HG02610 (cell line): ENCODE measurements around the gene OTX2.

Source experiments
- ATAC-seq: cut with Tn5 transposase; IDR thresholded peaks from one replicate; pipeline ENCODE4 v1.9.1; 2021; ENCODE audit warnings: mild to moderate bottlenecking, moderate library complexity; ENCODE audit not compliant: unreplicated experiment

The OTX2 gene

GRCh38 chr14:56812364-56813141, 2.3 kb upstream of the OTX2 start:
- no peak for ATAC-seq

DNA sequence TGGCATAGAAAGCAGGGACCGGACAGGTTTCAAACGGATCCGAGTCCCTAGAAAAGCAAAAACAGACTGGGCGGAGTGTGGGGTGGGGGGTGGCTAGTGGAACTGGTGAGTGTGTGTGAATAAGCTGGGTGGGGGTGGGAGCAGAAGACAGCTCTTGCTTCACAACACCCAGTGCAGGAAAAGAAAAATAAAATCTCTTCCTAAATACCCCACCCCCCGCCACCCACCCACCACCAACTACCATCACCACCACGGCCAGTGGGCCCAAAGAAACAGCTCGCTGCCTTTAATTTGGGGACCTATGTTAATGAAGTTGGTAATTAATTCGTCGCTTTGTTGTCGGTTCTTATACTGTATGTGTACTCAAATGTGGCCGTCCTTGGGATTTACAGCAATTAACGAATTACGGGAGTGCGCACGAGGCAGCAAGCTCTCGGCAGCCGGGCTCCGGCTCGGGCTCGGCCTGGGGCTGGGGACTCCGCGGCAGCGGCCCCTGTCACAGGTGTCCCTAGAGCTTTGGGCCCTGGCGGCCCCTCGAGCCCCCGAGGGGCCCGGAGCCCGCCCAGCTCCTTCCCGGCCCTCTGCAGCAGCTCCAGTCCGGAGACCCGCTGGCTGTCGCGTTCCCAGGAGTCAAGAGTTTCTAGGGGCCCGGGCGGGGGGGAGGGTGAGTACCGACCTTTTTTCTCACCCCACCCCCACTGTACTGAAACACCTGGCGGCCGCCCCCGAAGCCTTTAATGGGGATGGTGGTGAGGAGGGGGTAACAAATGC, 1.5 kb upstream of the OTX2 start:
- no peak for ATAC-seq

GRCh38 chr14:56810836-56811592, 735 bp upstream of the OTX2 start:
- no peak for ATAC-seq

- no peak for ATAC-seq
These were observed 771 bp downstream of the OTX2 start for GRCh38 chr14:56809270-56810146.

GRCh38 chr14:56808383-56809269, 1.7 kb downstream of the OTX2 start:
- ATAC-seq, result no peak

DNA sequence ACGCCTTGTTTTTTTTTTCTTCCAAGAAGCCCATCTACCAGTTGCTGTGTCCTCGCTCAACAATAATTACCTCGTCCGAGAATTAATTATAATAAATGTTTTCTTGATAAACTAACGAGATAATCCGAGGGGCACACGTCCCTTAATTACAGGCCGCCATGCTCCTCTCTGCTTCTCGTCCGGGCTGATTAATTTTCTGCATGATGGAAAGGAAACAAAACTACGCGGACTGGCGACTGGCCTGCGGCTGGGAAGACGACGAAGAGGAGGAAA, 2.2 kb downstream of the OTX2 start:
- no peak for ATAC-seq

- ATAC-seq, result no peak
These were observed 2.7 kb downstream of the OTX2 start for GRCh38 chr14:56807386-56808109.

DNA sequence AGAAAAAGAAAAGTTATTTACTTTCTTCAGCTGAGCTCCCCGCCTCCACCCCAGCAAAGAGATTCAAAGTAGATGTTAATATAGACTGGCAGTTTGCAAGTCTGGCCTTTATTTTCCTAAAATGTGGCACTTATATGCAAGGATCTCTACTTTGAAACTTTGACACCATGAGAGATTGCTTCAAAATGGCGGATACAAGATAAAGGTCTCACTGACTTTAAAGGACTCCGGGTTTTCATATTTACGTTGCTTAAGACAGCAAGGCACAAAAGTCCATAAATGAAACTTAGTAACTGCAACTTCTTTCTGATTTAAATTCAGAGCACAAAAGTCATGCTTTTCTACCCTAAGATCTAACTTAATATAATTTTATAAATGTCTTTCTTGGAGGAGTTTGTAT, 3.5 kb downstream of the OTX2 start:
- ATAC-seq, result no peak

GRCh38 chr14:56805992-56806727, 4.1 kb downstream of the OTX2 start:
- no peak for ATAC-seq

- ATAC-seq, result no peak
These were observed 4.9 kb downstream of the OTX2 start for GRCh38 chr14:56805201-56805991.

DNA sequence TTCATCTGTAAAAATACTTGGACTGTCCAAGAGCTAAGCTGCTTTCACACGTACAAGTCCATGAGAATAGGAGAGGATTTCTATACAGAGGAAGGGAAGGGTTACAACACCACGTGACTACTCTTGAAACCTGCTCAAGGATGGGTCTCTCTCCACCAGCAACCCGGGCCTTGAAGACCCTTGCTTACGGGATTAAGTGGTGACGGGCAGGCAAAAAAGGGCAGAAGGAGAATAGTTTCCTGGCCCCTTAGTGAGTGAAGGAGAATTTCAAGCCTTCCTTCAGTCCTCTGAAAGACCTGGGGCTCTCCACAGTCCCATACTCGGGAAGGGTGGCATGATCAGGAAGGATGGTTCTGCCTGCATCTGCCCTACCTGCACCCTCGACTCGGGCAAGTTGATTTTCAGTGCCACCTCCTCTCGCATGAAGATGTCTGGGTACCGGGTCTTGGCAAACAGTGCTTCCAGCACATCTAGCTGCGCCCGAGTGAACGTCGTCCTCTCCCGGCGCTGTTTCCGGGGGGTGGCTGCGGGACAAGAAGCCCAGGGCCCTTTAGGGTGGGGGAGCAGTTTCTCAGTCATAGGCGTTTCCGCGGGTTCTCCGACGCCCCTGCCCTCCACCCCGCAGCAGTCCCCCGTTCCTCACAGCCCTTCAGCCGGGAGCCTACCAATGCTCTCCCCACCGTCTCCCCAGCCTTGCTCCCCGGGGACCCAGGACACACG, 6.3 kb downstream of the OTX2 start:
- ATAC-seq, result no peak

- ATAC-seq, result no peak
These were observed 8.4 kb downstream of the OTX2 start for GRCh38 chr14:56801920-56802319.

DNA sequence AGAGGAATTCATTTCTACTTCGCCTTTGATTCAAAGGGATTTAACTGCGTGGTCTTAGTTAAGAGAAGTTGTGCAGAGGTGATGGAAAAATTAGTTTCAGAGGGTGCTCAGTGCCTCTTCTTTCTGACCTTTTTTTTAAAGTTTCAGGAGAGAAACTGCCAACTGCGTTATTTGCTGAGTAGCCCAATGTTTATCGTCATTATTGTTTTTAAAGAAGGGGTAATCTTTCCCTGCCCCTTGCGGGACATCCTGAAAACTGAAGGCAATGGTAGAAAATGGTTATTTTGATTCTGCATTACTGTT, 11.0 kb downstream of the OTX2 start:
- no peak for ATAC-seq

- no peak for ATAC-seq
These were observed 11.6 kb downstream of the OTX2 start for GRCh38 chr14:56798447-56799342.

- no peak for ATAC-seq
These were observed 12.5 kb downstream of the OTX2 start for GRCh38 chr14:56797569-56798446.
